Ovary (tissue), 9 donors: Measurements from ENCODE around the gene PLA2G2D. TPM values are rescaled to one million over a fixed set of nuclear protein-coding genes. Genes with fewer than 3 reads are reported as not detected.

Experiments
- DNase-seq, 5 donors: peaks; one replicate each; pipeline ENCODE4 v3.0.0-alpha.2; 2019 to 2020
- H3K27ac ChIP-seq, 2 donors: fragments of 200-600 bp; one replicate each; pipeline versions ENCODE4 v1.5.1 to v1.8.0; 2019 to 2022
- H3K27me3 ChIP-seq: fragments of 200-600 bp; one replicate; pipeline ENCODE4 v1.8.0; 2022
- H3K36me3 ChIP-seq: fragments of 200-600 bp; sonication (generic); one replicate; pipeline ENCODE4 v1.5.1; 2019
- H3K4me1 ChIP-seq: one replicate; pipeline ENCODE4 v1.8.1; 2013; ENCODE audit warnings: mild to moderate bottlenecking, moderate library complexity; ENCODE audit not compliant: insufficient read depth
- H3K4me3 ChIP-seq: fragments of 200-600 bp; sonication (generic); one replicate; pipeline ENCODE4 v1.5.1; 2017
- H3K9me3 ChIP-seq, 2 donors: fragments of 200-600 bp in 1 of 2; sonication (generic) in 1 of 2; one replicate each; pipeline versions ENCODE4 v1.5.1 to v1.8.1; 2013 to 2019; ENCODE audit warnings: mild to moderate bottlenecking in 1 of 2, moderate library complexity in 1 of 2
- CTCF ChIP-seq, 3 donors: fragments of 450-650 bp in 2 of 3; fragments of 200-600 bp in 1 of 3; IDR thresholded peaks; one replicate each; pipeline versions ENCODE4 v1.5.1 to v1.8.0; 2016 to 2022; ENCODE audit warnings: antibody characterized with exemption in 3 of 3, mild to moderate bottlenecking in 1 of 3
- EP300 ChIP-seq: sonication (generic); formaldehyde crosslinking; IDR thresholded peaks from one replicate; pipeline ENCODE4 v1.6.1; 2017; ENCODE audit warnings: antibody characterized with exemption
- POLR2A ChIP-seq: fragments of 450-650 bp; IDR thresholded peaks from one replicate; pipeline ENCODE4 v1.6.1; 2017; ENCODE audit warnings: antibody characterized with exemption, mild to moderate bottlenecking, moderate library complexity
- WGBS, 3 donors: extraction: QIAGEN DNeasy Blood & Tissue Kit in 1 of 3; methylation state at CpG; one replicate each; pipeline versions ENCODE4 v1.1.5 to v1.1.7; 2013 to 2017; 5-methylcytosine and 5-hydroxymethylcytosine counted together
- intact Hi-C, 4 donors: fragments of 100-400 bp; cut with DNase I; formaldehyde crosslinking; loops; one replicate each; pipeline versions ENCODE4 v1.11.0 to v1.15.1; 2022 to 2023
- polyA plus RNA-seq, 2 donors: library from polyadenylated mRNA; stranded (reverse); fragments of 200-250 nt in 1 of 2; fragments of 350-450 nt in 1 of 2; fragmentation: Illumina TruSeq in 1 of 2; extraction: RNeasy Lipid Tissue Mini Kit (QIAGEN cat#74804) in 1 of 2; gene quantifications; one replicate each; pipeline ENCODE4 v1.2.3, GENCODE V29; 2013 to 2014
- total RNA-seq, 7 donors: library from RNA; depleted of rRNA in 2 of 7; stranded (reverse); fragments of >200 nt in 2 of 7; fragmentation: NEBNext Ultra II Directional in 3 of 7; extraction: Animal tissue kit (Norgen Biotek cat#: 25700) in 3 of 7; gene quantifications; one replicate each; pipeline versions ENCODE4 v1.1.0 to v1.2.4, GENCODE V29; 2016 to 2023
- donor health status: DM: no; HTN: no; CAD: no; lungs with moderate emphysema.
- donor health status: DM: no; HTN: no; CAD: no.
- donor health status: Bipolar disorder and iron deficiency.
- donor health status: DM: yes; HTN: yes; CAD: no.
- donor health status: DM: no; HTN: no; CAD: no.
- donor health status: DM: yes; HTN: yes; CAD: no.

Gene PLA2G2D
- total and polyA plus RNA-seq, 9 donors: 0.12 to 2.1 (median 0.12) TPM; not detected in 6

GRCh38 chr1:20150969-20151368 lies 31.6 kb upstream of the PLA2G2D start:
- Histone ChIP-seq H3K27ac (no peak overlapping the region), H3K4me1 (peaks cover 3% of the 10 kb centered on the region), H3K9me3 (no peaks in the 10 kb centered on the region), H3K36me3 (no peaks in the 10 kb centered on the region), H3K27me3 (no peaks in the 10 kb centered on the region), H3K4me3 (no peak overlapping the region)
- TF ChIP-seq EP300 (no peak), CTCF (IDR thresholded peaks at IDR 0.05) (no peak), POLR2A (no peak)
- intact Hi-C loops: loop anchor here in 2 of 4 donors (5.0 kb wide), 3 partner anchors 54 to 234 kb away; no protein-coding TSS in a partner anchor
- DNase-seq: peak in 1 of 5 donors; percentile 20
- WGBS, 3 donors: 86 to 89% (median 87%) methylated on average over 6 of the region's 6 CpGs

GRCh38 chr1:20150326-20150705 lies 31.0 kb upstream of the PLA2G2D start:
- peaks cover 3% of the 10 kb centered on the region for H3K4me1 ChIP-seq
- H3K9me3 ChIP-seq: no peaks in the 10 kb centered on the region
- no peaks in the 10 kb centered on the region for H3K27me3 ChIP-seq
- no peak overlapping the region for H3K4me3 ChIP-seq
- no peak for DNase-seq
- H3K36me3 ChIP-seq: no peaks in the 10 kb centered on the region
- 92 to 97% (median 94%) methylated on average over 8 of the region's 8 CpGs for WGBS, 3 donors
- H3K27ac ChIP-seq: no peak overlapping the region
- intact Hi-C loops: loop anchor here in 2 of 4 donors (5.0 kb wide), 3 partner anchors 53 to 233 kb away; no protein-coding TSS in a partner anchor
- TF ChIP-seq EP300 (no peak), POLR2A (no peak), CTCF (IDR thresholded peaks at IDR 0.05) (no peak)

GRCh38 chr1:20149601-20150325 lies 30.4 kb upstream of the PLA2G2D start:
- TF ChIP-seq EP300 (no peak), POLR2A (no peak), CTCF (IDR thresholded peaks at IDR 0.05) (no peak)
- intact Hi-C loops: loop anchor here in 3 of 4 donors (5.0 kb wide), 4 partner anchors 47 to 232 kb away; no protein-coding TSS in a partner anchor
- 87 to 90% (median 87%) methylated on average over 25 to 27 of the region's 27 CpGs for WGBS, 3 donors

GRCh38 chr1:20148571-20149500 lies 29.5 kb upstream of the PLA2G2D start:
- 91 to 95% (median 92%) methylated on average over 13 of the region's 13 CpGs for WGBS, 3 donors
- Histone ChIP-seq H3K4me3 (no peak overlapping the region), H3K9me3 (no peaks in the 10 kb centered on the region), H3K27me3 (no peaks in the 10 kb centered on the region), H3K27ac (no peak overlapping the region), H3K36me3 (no peaks in the 10 kb centered on the region), H3K4me1 (peaks cover 6% of the 10 kb centered on the region)
- no peak for DNase-seq
- TF ChIP-seq EP300 (no peak), POLR2A (no peak), CTCF (IDR thresholded peaks at IDR 0.05) (no peak)
- intact Hi-C loops: loop anchor here in 1 of 4 donors (5.0 kb wide), 1 partner anchor 47 kb away; no protein-coding TSS in a partner anchor

More at GRCh38 chr1:20149601-20150325, 30.4 kb upstream of the PLA2G2D start:
- Histone ChIP-seq H3K4me3 (no peak overlapping the region), H3K4me1 (peaks cover 3% of the 10 kb centered on the region), H3K36me3 (no peaks in the 10 kb centered on the region), H3K27me3 (no peaks in the 10 kb centered on the region), H3K27ac (no peak overlapping the region), H3K9me3 (no peaks in the 10 kb centered on the region)
- DNase-seq: no peak
